ENCODE results near the gene SETD7.

The SETD7 gene

GRCh38 chr4:139599594-139600374, 43.8 kb upstream of the SETD7 start:
- no peak for TF ChIP-seq CSDC2 (CRISPR knock-in tag; IDR thresholded peaks at IDR 0.05)
- TF ChIP-seq CREB5 (CRISPR knock-in tag; IDR thresholded peaks at IDR 0.05; ENCODE audit: low read depth): no peak
- no peak for TF ChIP-seq ZFP30 (CRISPR knock-in tag; IDR thresholded peaks at IDR 0.05)
- no peak for TF ChIP-seq ZNF70 (CRISPR knock-in tag; IDR thresholded peaks at IDR 0.05)
- no peak for TF ChIP-seq BACH2 (CRISPR knock-in tag; IDR thresholded peaks at IDR 0.05; ENCODE audit: borderline replicate concordance)
- no peak for TF ChIP-seq GLIS3 (CRISPR knock-in tag; IDR thresholded peaks at IDR 0.05)
- no peak for TF ChIP-seq RARB (CRISPR knock-in tag; IDR thresholded peaks at IDR 0.05)
- no peak for TF ChIP-seq ARNTL (CRISPR knock-in tag; IDR thresholded peaks at IDR 0.05; ENCODE audit: borderline replicate concordance, low read depth)
- no peak for TF ChIP-seq ZFP3 (CRISPR knock-in tag; IDR thresholded peaks at IDR 0.05)
- TF ChIP-seq ZNF8 (CRISPR knock-in tag; IDR thresholded peaks at IDR 0.05): no peak
- no peak for TF ChIP-seq SNAI2 (CRISPR knock-in tag; IDR thresholded peaks at IDR 0.05)
- TF ChIP-seq ESRRG (CRISPR knock-in tag; IDR thresholded peaks at IDR 0.05): no peak
- no peak for TF ChIP-seq ISL1 (CRISPR knock-in tag; IDR thresholded peaks at IDR 0.05)
- no peak for TF ChIP-seq POU6F1 (CRISPR knock-in tag; IDR thresholded peaks at IDR 0.05; ENCODE audit: borderline replicate concordance, low read depth)
- no peak for ATAC-seq

- no peak for TF ChIP-seq ARNTL (CRISPR knock-in tag; IDR thresholded peaks at IDR 0.05; ENCODE audit: borderline replicate concordance, low read depth)
- TF ChIP-seq TSHZ2 (CRISPR knock-in tag; IDR thresholded peaks at IDR 0.05): no peak
- no peak for TF ChIP-seq TCF4 (CRISPR knock-in tag; IDR thresholded peaks at IDR 0.05; ENCODE audit: borderline replicate concordance)
- TF ChIP-seq ZNF565 (CRISPR knock-in tag; conservative IDR thresholded peaks at IDR 0.05; ENCODE audit: low read depth): no peak
- no peak for TF ChIP-seq ZNF8 (CRISPR knock-in tag; IDR thresholded peaks at IDR 0.05)
- TF ChIP-seq ZC3H10 (CRISPR knock-in tag; IDR thresholded peaks at IDR 0.05): no peak
- TF ChIP-seq ZFP3 (CRISPR knock-in tag; IDR thresholded peaks at IDR 0.05): no peak
- no peak for TF ChIP-seq CSRNP3 (CRISPR knock-in tag; IDR thresholded peaks at IDR 0.05)
- no peak for TF ChIP-seq POU6F1 (CRISPR knock-in tag; IDR thresholded peaks at IDR 0.05; ENCODE audit: borderline replicate concordance, low read depth)
- ATAC-seq: no peak
Observed at GRCh38 chr4:139599076-139599475, 43.1 kb upstream of the SETD7 start.

- ATAC-seq: peak; percentile 23
- no peak for TF ChIP-seq ZNF70 (CRISPR knock-in tag; IDR thresholded peaks at IDR 0.05)
Observed at GRCh38 chr4:139596684-139597279, 40.8 kb upstream of the SETD7 start.
